NT2/D1 (cell line): Measurements from ENCODE around the gene BCL3.
"Not testable (repeated sequence)": the region's sequence is repeated elsewhere in the genome, so short reads cannot be mapped to it uniquely, and the experiment has no call there.

Experiments used
- DNase-seq: peaks from one replicate; pipeline ENCODE4 v3.0.0-alpha.2; 2011; ENCODE audit warnings: low read depth, low spot score
- H3K27me3 ChIP-seq: 2 replicates; pipeline ENCODE4 v1.6.0; 2011; ENCODE audit warnings: mild to moderate bottlenecking; ENCODE audit not compliant: insufficient read length, insufficient read depth
- H3K36me3 ChIP-seq: 2 replicates; pipeline ENCODE4 v1.6.1; 2011; ENCODE audit warnings: mild to moderate bottlenecking, low read length, mixed read lengths; ENCODE audit not compliant: insufficient read depth, insufficient read length
- H3K4me1 ChIP-seq: 2 replicates; pipeline ENCODE4 v1.5.1; 2011; ENCODE audit not compliant: insufficient read depth, insufficient read length
- H3K4me3 ChIP-seq: 2 replicates; pipeline ENCODE4 v1.5.1; 2011; ENCODE audit warnings: low read depth; ENCODE audit not compliant: insufficient read length
- H3K9ac ChIP-seq: 2 replicates; pipeline ENCODE4 v1.6.0; 2011; ENCODE audit warnings: low read depth; ENCODE audit not compliant: insufficient read length
- H3K9me3 ChIP-seq: 2 replicates; pipeline ENCODE4 v1.5.1; 2011; ENCODE audit warnings: mild to moderate bottlenecking, low read length; ENCODE audit not compliant: insufficient read depth
- SUZ12 ChIP-seq: IDR thresholded peaks from 2 replicates; pipeline ENCODE4 v1.6.1; 2011; ENCODE audit not compliant: insufficient read length, insufficient read depth; ENCODE audit errors: extremely low read depth
- YY1 ChIP-seq: IDR thresholded peaks from 2 replicates; pipeline ENCODE4 v1.6.1; 2011; ENCODE audit not compliant: insufficient read length, insufficient read depth
- ZNF274 ChIP-seq: IDR thresholded peaks from 2 replicates; pipeline ENCODE4 v1.6.1; 2011; ENCODE audit warnings: mild to moderate bottlenecking, low read depth, low read length

The BCL3 gene

DNA sequence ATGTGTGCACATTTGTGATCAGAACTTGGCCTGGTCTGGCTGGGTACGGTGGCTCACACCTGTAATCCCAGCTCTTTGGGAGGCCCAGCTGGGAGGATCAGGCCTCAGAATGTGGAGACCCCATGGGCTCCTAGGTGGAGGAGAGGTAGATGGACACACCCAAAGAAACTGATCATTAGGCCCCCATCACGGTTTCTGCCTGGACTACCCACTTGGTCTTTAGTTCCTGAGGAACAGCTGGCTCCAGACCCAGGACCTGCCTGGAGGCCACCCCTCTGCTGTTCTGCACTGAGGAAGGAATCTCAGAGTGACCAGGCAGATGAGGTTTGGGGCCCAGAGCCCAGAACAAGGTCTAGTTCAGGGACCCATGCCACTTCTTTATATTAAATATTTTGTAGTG, 30.6 kb downstream of the BCL3 start:
- no peak for DNase-seq
- Histone ChIP-seq H3K4me3 (no peak overlapping the region), H3K27me3 (no peaks in the 10 kb centered on the region), H3K9ac (no peak overlapping the region), H3K4me1 (no peaks in the 10 kb centered on the region), H3K9me3 (no peaks in the 10 kb centered on the region), H3K36me3 (no peaks in the 10 kb centered on the region)
- no peak for TF ChIP-seq SUZ12
- TF ChIP-seq YY1 = no peak
- no peak for TF ChIP-seq ZNF274

DNA sequence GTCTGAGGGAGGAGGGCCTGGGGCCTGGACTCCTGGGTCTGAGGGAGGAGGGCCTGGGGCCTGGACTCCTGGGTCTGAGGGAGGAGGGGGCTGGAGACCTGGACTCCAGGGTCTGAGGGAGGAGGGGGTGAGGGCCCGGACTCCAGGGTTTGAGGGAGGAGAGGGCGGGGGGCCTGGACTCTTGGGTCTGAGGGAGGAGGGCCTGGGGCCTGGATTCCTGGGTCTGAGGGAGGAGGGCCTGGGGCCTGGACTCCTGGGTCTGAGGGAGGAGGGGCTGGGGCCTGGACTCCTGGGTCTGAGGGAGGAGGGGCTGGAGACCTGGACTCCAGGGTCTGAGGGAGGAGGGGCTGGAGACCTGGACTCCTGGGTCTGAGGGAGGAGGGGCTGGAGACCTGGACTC, 33.2 kb downstream of the BCL3 start:
- not testable (repeated sequence) for H3K9ac ChIP-seq, H3K9me3 ChIP-seq, DNase-seq, H3K27me3 ChIP-seq, H3K36me3 ChIP-seq, H3K4me1 ChIP-seq, H3K4me3 ChIP-seq

DNA sequence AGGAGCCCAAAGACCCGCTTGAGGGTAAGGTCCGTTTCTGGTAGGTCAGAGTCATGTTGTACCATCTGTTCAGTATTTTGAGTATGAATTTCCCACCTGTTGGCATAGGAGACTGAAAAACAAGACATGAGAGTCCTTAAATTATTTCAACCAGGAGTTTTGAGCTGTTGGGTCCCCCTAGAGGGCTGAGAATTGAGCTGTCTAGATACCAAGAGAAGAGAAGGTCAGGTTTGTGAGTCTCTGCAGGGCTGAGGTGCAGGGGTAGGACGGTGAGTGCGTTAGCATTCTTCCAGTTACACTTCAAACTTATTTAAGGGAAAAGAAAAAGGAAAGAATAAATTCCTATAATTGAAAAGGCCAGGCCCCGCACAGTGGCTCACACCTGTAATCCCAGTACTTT, 34.2 kb downstream of the BCL3 start:
- no peaks in the 10 kb centered on the region for H3K9me3 ChIP-seq
- H3K27me3 ChIP-seq = no peaks in the 10 kb centered on the region
- no peak overlapping the region for H3K9ac ChIP-seq
- H3K4me1 ChIP-seq = no peaks in the 10 kb centered on the region
- DNase-seq = no peak
- no peak for TF ChIP-seq YY1
- no peak for TF ChIP-seq ZNF274
- TF ChIP-seq SUZ12 = no peak
- H3K4me3 ChIP-seq = no peak overlapping the region
- H3K36me3 ChIP-seq = no peaks in the 10 kb centered on the region

DNA sequence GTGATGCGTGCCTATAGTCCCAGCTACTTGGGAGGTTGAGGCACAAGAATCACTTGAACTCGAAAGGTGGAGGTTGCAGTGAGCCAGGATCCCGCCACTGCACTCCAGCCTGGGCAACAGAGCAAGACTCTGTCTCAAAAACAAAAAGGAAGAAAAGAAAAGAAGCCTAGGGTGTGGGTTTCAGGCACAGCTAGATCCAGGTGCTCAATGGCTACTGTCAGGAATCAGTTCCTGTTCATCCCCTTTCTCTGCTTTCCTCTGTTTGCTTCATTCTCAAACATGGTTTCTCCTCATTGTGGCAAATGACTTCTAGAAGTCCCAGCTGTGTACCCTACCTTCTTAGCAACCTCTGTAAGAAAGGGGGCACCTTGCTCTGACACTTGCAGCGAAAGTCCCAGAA, 35.0 kb downstream of the BCL3 start:
- no peaks in the 10 kb centered on the region for H3K36me3 ChIP-seq
- H3K9ac ChIP-seq = no peak overlapping the region
- DNase-seq = no peak
- H3K4me3 ChIP-seq = no peak overlapping the region
- H3K4me1 ChIP-seq = no peaks in the 10 kb centered on the region
- H3K9me3 ChIP-seq = no peaks in the 10 kb centered on the region
- no peak for TF ChIP-seq SUZ12
- TF ChIP-seq YY1 = no peak
- no peak for TF ChIP-seq ZNF274
- H3K27me3 ChIP-seq = no peaks in the 10 kb centered on the region

DNA sequence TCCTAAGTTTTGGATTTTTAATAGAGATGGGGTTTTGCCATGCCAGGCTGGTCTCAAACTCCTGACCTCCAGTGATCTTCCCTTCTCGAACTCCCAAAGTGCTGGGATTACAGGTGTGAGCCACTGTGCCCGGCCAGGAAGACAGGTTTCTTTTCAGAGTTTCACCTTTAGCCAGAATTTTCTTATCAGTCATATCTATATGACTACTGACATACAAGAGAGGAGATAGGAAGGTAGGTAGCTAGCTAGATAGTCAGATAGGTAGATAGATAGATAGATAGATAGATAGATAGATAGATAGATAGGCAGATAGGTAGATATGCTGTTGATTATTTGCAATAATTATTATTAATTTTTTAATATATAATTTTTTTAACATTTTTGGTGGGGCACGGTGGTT, 36.8 kb downstream of the BCL3 start:
- Histone ChIP-seq H3K4me3 (no peak overlapping the region), H3K9ac (no peak overlapping the region), H3K9me3 (no peaks in the 10 kb centered on the region), H3K36me3 (no peaks in the 10 kb centered on the region), H3K4me1 (no peaks in the 10 kb centered on the region), H3K27me3 (no peaks in the 10 kb centered on the region)
- TF ChIP-seq SUZ12 (no peak), ZNF274 (no peak), YY1 (no peak)
- no peak for DNase-seq

DNA sequence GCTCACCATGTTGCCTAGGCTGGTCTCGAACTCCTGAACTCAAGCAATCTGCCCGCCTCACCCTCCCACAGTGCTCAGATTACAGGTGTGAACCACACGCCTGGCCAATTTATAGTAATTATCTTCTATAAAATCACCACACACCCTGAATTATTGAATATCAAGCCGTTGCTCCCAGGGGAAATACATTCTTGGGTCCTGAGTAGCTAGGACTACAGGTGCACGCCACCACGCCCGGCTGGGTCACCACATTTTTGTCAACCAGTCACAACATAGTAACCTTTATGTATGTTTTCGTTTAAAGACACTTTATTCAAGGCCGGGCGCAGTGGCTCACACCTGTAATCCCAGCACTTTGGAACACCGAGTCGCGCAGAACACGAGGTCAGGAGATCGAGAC, 37.5 kb downstream of the BCL3 start:
- H3K9ac ChIP-seq = no peak overlapping the region
- H3K27me3 ChIP-seq = no peaks in the 10 kb centered on the region
- no peaks in the 10 kb centered on the region for H3K9me3 ChIP-seq
- no peaks in the 10 kb centered on the region for H3K36me3 ChIP-seq
- H3K4me3 ChIP-seq = no peak overlapping the region
- no peak for DNase-seq
- TF ChIP-seq YY1 = no peak
- no peak for TF ChIP-seq SUZ12
- no peak for TF ChIP-seq ZNF274
- H3K4me1 ChIP-seq = no peaks in the 10 kb centered on the region

DNA sequence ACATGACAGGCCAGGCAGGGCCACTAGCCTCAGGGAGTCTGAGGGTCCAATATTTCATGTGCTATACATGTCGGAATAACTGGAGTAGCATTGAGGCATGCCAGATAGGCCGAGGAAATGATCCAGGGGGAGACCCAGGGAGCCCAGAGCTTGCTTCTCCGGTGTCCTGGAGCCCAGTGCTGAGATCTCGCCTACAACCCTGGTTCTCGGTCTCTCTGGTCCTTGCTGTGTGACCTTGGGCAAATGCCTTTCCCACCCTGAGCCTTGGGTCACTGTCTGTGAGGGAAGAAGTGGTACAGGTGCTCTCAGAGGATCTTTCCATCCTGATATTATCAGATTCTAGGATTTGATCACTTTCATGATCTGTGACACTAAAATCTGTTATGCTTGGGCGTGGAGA, 40.5 kb downstream of the BCL3 start:
- TF ChIP-seq ZNF274 = no peak
- no peak for TF ChIP-seq SUZ12
- no peak for TF ChIP-seq YY1
- H3K9me3 ChIP-seq = no peaks in the 10 kb centered on the region
- H3K36me3 ChIP-seq = no peaks in the 10 kb centered on the region
- DNase-seq = no peak
- no peak overlapping the region for H3K9ac ChIP-seq
- no peaks in the 10 kb centered on the region for H3K27me3 ChIP-seq
- H3K4me3 ChIP-seq = no peak overlapping the region
- H3K4me1 ChIP-seq = no peaks in the 10 kb centered on the region

DNA sequence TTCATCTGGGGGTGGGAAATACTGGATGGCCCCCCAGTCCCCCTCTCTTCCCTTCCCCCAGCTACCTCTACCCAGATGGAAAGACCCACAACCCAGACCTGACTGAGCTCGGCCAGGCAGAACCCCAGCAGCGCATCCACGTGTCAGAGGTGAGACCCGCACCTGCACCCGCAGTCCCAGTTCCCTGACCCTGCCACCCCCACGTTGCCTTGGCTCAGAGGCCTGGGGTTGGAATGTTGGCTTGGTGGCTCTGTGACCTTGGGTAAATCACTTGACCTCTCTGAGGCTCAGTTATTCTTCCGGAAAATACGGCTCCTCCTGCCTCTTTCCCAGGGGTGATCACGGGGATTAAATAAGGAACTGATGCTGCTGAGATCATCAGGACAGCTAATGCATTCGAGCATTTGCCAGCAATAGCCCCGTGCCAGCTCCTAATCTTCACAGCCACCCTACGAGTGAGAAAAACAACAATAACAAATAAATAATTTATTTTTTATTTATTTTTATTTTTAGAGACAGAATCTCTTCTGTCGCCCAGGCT, 41.5 kb downstream of the BCL3 start:
- no peaks in the 10 kb centered on the region for H3K9me3 ChIP-seq
- H3K4me1 ChIP-seq = no peaks in the 10 kb centered on the region
- no peak overlapping the region for H3K4me3 ChIP-seq
- no peaks in the 10 kb centered on the region for H3K27me3 ChIP-seq
- no peaks in the 10 kb centered on the region for H3K36me3 ChIP-seq
- no peak overlapping the region for H3K9ac ChIP-seq
- TF ChIP-seq SUZ12 (no peak), ZNF274 (no peak), YY1 (no peak)
- no peak for DNase-seq
